HG02798 (cell line): ENCODE data around the gene P2RY8.
"Not testable (repeated sequence)": the region's sequence is repeated elsewhere in the genome, so short reads cannot be mapped to it uniquely, and the experiment has no call there.

Source experiments
- ATAC-seq: cut with Tn5 transposase; IDR thresholded peaks from one replicate; pipeline ENCODE4 v1.9.1; 2021; ENCODE audit warnings: mild to moderate bottlenecking; ENCODE audit not compliant: unreplicated experiment, poor library complexity

P2RY8 gene

GRCh38 chrX:1522905-1523304, 14.1 kb downstream of the P2RY8 start:
- ATAC-seq, result not testable (repeated sequence)

- ATAC-seq, result peak; percentile 89
These were observed 15.5 kb downstream of the P2RY8 start for GRCh38 chrX:1521459-1521956.

GRCh38 chrX:1520350-1520749, 16.6 kb downstream of the P2RY8 start:
- no peak for ATAC-seq

- no peak for ATAC-seq
These were observed 17.9 kb downstream of the P2RY8 start for GRCh38 chrX:1519022-1519497.

GRCh38 chrX:1518512-1518911, 18.5 kb downstream of the P2RY8 start:
- no peak for ATAC-seq

GRCh38 chrX:1516596-1517104, 20.3 kb downstream of the P2RY8 start:
- ATAC-seq, result no peak

GRCh38 chrX:1511829-1512228, 25.2 kb downstream of the P2RY8 start:
- ATAC-seq, result no peak

- ATAC-seq, result no peak
These were observed 25.8 kb downstream of the P2RY8 start for GRCh38 chrX:1511150-1511549.

- ATAC-seq, result peak; percentile 75
These were observed 29.2 kb downstream of the P2RY8 start for GRCh38 chrX:1507511-1508463.

GRCh38 chrX:1506916-1507315, 30.1 kb downstream of the P2RY8 start:
- ATAC-seq, result no peak

GRCh38 chrX:1502853-1503252, 34.1 kb downstream of the P2RY8 start:
- no peak for ATAC-seq

- peak; percentile 40 for ATAC-seq
These were observed 34.7 kb downstream of the P2RY8 start for GRCh38 chrX:1502241-1502640.

- peak; percentile 68 for ATAC-seq
These were observed 36.0 kb downstream of the P2RY8 start for GRCh38 chrX:1500701-1501624.

GRCh38 chrX:1496076-1496475, 40.9 kb downstream of the P2RY8 start:
- ATAC-seq, result no peak

- ATAC-seq, result peak; percentile 47
These were observed 43.0 kb downstream of the P2RY8 start for GRCh38 chrX:1493877-1494510.

GRCh38 chrX:1493412-1493811, 43.6 kb downstream of the P2RY8 start:
- peak; percentile 5 for ATAC-seq

GRCh38 chrX:1492421-1493012, 44.5 kb downstream of the P2RY8 start:
- ATAC-seq, result no peak

GRCh38 chrX:1491851-1492349, 45.1 kb downstream of the P2RY8 start:
- peak; percentile 81 for ATAC-seq

GRCh38 chrX:1491248-1491647, 45.7 kb downstream of the P2RY8 start:
- not testable (repeated sequence) for ATAC-seq
